Hypothalamus (tissue), 51 donors: ENCODE results near the gene CHDH.

Source experiments
- DNase-seq, 51 donors: peaks; one replicate each; lab custom pipeline; 2025; lab: John Stamatoyannopoulos, UW

CHDH gene

DNA sequence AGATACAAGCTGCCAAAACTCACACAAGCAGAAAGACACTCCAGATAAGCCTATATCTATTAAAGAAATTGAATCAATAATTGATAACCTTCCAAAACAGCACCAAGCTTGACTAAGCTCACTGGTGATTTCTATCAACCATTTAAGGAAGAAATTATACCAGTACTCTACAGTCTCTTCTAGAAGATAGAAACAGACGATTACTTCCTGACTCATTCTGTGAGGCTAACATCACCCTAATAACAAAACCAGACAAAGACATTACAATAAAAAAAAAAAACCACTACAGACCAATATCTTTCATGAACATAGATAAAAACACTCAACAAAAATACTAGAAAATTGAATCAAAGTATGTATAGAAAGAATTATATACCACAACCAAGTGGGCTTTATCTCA is 20.2 kb downstream of the CHDH start:
- no peak for DNase-seq

DNA sequence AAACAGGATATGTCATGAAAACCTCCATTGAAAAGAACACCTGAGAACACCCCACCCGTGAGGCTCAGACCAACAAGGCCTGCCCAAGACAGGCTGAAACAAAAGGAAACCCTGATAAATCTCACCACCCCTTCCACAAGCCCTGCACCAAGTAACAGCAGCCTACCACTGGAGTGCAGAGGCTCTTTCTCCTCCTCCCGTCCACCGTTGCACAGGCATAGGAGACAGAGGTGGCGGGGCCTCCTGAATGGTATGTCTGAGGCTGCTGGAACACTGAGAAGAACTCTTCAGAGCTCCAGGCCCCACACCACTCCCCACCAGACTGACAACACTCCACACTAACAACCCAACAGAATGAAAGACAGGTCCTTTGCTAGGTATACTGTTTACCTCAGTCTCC is 21.4 kb downstream of the CHDH start:
- no peak for DNase-seq

DNA sequence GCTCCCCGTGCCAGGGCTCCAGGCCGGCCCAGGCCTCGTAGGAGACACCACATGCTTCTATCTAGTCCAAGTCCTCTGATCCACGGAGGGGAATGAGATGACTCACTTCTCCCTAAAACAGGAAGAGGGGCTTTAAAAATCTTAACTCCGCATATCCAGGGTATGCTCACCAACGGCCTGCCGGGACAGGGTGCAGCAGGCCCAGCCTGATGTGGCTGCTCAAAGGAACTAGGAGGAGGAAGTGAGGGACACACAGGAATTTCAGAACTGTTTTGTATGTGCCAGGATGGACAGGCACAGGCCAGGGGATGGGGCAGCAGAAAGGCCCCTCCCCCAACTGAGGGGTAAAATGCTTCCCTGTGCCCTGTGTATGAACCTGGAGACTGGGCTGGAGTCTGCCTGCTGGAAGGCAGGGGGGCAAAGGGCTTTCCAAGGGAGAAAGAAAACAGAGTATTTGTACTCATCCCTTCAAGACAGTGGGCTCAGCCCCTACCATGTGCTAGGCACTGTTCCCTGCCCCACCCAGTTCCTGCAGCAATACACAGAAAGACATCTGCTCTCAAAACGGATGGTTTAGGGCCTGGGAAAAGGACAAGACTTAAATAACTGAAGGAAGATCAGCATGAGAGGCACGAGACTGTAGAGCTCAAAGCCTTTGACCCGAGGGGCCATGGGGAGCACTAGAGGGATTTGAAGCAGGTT is 22.1 kb downstream of the CHDH start:
- DNase-seq = no peak

DNA sequence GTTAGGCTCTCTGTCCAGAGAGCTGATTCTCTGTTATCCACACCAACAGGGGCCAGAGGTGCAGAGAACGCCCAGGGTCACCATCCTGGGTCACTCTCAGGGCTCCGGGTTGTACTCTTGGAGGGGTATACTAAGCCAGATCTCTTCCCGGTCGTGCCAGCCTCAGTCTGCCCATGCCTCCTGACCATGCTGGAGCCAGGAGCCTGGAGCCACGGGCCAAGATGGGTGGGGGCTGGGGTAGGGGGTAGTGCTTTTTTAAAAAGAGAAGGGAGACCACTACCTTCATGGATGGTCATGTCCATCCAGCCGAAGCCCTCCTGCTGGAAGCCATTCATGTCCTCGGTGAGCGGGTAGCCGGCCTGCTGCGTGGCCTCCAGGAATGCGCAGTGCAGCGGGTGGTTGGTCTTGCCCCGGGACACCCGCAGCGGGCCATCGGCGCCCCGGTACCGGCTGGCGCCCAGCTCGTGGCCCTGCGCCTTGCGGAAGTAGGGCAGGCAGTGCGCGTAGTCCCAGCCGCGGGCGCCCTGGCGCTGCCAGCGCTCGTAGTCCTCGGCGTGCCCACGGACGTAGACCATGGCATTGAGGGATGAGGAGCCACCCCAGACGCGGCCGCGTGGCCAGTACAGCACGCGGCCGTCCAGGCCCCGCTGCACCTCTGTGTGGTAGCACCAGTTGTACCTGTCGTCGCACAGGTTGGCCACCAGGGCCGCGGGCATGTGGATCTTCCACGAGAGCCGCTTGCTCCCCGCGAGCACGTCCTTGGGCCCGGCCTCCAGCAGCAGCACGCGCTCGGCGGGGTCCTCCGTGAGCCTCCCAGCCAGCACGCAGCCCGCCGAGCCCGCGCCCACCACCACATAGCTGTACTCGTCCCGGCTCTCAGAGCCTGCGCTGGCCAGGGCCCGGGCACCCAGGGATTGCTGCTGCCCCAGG is 22.9 kb downstream of the CHDH start:
- no peak for DNase-seq

DNA sequence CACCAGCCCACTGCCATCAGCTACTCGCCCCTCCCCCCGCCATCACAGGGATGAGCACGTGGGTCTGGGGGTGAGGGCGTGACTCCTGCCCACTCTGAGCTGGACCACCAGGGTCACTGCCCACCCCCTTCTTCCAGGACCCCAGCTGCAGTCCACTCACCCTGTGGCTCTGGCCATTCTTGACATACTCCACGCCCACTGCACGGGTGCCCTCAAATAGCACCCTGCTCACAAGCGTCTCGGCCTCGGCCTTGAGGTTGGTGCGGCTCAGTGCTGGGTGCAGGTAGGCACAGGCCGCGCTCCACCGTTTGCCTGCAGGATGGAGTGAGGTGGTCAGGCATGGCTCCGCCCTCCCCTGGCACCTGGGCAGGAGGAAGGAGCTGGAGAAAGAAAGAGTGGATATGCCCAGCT is 23.9 kb downstream of the CHDH start:
- no peak for DNase-seq

DNA sequence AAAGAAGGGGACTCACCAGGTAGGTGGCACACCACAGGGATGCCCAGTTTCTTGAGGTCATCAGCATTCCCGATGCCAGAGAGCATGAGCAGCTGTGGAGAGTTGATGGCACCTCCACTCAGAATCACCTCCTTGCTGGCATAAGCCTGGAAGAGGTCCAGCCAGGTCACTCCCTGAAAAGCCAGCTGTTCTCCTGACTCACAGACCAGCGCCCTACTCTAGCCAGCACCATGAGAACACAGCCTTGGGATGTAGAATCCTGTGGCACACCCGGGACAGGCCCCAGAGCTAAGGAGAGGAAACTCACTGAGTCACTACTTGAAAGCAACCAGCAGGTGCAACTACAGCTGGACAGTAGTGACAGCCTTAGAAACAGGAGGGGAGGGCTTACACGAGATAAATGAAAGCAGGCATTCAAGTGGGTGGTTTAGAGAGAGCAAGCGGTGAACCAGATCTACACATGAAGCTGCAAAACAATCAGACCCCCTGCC is 24.5 kb downstream of the CHDH start:
- DNase-seq = peak in 1 of 51 donors; percentile 43

DNA sequence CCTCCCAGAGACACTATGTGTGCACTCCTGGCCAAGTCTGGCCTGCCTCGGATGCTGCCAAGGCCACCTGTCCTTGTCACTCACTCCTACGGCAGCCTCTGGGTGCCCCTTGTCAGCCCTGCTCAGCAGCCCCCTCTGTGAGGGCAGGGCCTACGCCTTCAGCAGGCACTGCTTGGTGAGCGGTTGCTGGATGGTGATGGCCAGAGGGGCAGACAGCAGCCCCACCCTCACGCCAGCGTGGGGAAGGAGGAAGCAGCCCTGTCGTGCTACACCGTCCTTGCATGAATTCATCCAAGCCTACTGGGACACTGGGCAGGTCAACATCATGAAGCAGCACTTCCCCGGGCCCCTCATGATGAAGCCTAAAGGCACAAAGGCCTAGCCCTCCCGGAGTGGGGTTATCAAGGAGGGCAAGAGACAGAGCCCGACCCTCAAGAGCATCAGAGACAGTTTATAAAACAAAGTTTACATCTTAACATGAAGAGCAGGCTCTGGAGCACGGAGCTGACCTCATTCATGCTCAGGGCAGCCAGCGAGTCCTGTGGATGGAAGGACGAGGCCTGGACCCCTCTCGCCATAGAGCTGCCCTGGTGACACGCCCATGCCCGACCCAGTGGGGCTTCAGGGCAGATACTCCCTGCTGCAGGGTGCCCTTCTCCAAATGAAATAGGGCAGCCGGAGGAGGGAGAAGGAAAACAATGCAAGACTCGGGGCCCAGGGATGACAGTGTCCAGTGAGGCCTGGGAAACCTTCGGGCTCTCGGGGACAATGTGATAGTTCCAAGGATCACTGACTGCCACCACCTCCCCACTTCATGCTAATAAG is 25.3 kb downstream of the CHDH start:
- peak in 1 of 51 donors; percentile 43 for DNase-seq

DNA sequence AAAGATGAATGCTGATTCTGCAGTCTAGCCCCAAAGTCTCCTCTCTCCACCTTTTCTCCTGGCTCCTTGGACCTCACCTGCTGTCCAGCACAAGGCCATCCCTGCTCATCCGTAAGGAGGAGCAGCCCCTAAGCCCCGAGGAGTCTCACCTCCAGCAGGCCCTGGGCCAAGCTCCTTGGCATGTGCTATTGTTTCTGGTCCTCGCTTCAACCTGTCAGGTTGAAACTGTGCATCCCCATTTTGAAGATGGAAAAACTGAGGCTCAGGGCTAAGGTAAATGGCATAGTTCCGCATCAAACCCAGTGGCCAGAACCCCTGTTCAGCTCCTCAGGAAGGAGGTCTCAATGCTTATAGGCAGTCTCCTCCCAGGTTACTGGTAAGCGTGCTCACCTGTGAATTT is 26.1 kb downstream of the CHDH start:
- no peak for DNase-seq

DNA sequence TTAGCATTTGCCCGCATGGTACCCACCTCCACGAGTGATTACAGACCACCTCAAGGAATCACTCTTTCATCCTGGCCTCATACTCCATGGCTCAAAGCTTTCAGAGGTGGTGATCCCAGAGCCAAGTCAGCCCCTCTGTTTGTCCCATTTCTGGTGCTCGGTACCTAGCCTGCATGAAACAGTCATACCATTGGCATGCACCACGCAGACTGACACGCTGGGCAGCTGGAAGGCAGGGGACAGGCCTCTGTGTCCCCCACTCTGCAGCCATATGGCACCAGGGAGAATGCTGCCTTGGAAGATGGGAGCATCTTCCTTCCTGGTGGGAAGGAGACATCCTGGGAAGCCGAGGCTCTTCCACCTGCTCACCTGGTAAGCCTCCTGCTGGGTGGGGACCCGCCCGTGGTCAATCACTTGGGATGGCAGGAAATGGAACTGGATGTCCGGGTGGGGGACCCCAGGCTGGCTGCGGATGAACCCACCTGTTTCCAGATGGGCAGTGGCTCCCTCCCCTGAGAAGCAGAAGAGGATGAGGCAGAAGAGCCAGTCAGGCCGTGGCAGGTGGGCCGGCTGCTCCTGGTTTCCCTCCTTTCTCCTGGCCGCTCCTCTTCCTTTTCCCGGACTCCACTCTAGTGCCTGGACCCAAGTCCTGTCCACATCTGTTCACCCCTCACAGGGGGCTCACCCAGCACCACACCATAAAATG is 26.9 kb downstream of the CHDH start:
- no peak for DNase-seq

DNA sequence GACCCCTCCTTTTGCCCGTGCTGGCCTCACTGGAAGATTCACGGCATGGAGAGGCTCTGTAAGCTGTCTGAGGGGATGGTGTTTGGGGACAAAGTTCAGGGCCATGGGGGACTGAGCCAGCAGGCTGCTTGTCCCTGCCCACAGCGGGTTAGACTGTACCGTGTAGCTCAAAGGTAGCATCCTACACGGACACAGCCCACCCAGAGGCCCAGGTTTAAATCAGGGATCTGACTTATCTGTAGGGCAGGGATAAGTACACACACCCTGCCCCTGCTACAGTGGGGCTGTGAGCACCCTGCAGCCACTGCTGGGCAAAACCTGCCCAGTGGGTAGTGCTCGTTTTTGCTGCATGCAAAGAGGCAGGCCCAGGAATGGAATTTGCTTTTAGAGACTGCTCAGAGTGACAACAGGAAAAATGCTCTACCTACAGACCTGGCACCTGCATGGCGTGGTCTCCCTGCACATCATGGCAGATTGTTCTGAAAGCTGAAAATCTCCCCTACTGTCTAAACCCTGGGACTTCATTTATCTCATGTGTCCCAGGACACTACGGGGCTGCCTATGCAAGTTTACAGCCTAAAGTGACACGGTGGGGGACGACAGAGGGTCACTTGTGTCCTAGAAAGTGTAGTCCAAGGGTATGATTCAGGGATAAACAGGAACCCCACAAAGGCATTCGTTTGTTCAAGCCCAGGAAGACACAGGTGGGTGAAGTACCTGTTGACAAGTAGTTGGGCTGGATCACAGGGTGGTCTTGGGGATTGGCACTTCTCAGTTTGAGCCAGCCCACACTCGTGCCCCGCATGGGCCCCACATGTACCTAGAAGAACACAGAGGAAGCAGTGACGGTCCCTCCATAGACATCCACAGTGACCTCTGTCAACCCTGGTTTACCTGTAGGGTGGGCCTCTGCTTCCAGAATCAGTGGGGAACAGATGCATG is 27.7 kb downstream of the CHDH start:
- DNase-seq = no peak

DNA sequence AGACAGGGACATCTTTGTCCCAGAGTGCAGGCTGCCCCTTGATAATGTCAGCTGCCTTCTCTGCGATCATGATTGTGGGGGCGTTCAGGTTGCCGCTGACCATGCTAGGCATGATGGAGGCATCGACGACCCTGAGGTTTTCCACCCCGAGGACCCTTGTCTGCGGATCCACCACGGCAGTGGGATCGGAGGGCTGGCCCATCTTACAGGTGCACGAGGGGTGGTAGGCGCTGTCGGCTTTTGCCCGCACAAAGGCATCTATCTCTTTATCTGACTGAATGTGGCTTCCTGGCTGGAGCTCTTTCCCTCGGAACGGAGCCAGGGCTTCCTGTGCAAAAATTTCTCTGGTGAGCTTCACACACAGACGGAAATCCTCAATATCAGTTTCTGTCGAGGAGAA is 28.4 kb downstream of the CHDH start:
- no peak for DNase-seq

DNA sequence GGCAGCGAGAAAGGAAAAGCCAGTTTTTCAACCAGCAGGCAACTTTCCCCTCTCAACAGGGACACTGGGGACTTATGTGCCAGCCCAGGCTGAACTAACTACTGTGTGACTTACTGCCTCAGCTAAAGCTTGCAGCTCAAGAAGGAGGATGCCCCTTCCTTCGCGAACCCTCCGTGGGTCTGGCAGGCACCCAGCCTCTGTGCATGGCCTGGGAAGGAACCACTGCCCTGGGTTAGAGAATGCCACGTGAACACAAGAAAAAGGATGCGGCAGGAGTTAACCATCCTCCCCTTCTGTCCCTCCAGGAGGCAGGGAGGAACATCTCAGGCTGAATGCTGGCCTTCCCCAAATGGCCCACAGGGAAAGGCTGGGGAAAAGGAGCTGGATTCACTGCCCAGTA is 29.0 kb downstream of the CHDH start:
- peak in 1 of 51 donors; percentile 31 for DNase-seq

DNA sequence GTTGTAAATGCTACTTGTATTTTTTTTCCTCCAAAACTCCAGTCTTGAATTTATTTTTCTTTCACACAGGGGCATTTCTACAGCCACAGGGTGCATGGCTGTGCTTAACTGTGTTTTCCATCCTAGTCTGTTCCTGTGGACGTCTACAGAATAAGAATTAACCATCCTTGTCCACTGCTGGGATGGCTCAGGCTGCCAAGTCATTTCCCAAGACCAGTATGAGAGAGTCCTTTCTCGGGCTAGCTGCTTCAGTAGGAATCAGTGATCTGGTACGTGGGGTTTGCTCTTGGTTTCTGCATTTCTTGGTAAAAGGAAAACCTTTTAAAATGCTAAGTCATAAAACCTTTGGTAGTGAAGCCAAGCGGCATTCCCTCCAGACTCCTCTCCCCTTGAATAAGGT is 29.8 kb downstream of the CHDH start:
- DNase-seq = peak in 17 of 51 donors; percentile 15 to 73 (median 40)

DNA sequence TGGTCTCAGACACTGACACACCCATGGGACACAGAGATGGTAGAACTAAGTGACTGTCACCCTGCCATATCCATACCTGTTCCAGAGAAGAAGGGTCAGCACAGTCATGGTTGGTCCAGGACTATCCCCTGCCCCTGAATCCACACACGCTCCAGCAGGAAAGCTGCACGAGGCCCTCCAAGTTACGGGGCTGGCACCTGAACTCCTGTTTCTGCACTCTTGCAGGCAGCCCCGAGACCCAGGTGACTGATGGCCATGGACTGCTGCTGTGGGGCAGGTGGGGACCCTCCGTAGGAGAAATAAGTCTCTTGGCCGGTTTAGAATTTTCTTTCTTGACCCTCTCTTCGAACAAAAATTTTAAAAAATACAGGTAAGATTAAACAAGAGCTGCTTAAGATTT is 30.6 kb downstream of the CHDH start:
- no peak for DNase-seq

DNA sequence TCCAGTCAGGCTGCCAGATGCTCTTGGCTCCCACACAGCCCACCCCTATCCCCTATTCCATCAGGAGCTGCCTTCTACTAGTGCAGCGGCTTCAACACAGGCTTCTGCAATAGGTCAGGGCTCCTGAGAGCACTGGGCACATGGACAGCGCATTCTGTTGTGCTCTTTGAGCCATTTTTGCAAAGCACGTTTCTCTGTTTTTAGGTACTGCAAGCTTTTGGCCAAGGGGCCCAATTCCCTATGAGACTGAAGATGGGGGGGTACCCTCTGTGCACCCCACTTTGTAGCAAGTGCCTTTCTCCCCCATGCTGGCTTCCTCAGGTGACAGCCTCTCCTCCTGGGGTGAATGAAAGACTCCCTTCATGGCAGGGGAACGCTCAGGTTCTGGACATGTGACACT is 31.2 kb downstream of the CHDH start:
- DNase-seq = no peak

DNA sequence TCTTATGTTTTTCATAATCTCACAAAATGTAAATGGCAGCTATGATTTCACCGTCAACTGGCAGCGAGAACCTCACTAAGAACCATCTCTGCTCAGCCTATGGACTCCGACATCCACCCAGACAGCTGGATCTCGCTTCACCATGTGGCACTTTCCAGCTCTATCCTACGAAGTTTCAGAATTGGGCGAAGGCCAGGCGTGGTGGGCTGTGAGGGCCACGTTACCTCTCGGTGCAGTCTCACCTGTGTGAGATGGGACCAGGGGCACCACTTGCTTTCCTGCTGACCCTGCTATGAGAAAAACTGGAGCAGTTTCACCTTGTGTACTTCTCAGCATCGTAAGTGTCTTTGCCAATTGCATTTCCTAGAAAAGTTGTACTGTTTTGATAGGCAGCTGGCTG is 32.3 kb downstream of the CHDH start:
- DNase-seq = no peak

DNA sequence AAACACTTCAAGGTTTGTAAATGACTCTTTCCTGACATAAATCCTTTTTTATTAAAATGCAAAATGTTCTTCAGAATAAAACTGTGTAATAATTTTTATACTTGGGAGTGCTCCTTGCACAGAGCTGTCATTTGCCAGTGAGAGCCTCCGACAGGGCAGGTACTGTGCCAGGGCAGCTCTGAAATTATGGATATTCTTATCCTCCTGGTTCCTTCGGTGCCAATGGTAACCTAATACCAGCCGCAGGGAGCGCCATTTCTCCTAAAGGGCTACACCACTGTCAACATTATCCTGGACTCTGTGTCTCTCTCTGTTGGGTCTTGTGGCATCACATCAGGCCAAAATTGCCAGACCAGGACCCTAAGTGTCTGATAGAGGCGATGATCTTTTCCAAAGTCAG is 33.0 kb downstream of the CHDH start:
- DNase-seq = peak in 1 of 51 donors; percentile 18

DNA sequence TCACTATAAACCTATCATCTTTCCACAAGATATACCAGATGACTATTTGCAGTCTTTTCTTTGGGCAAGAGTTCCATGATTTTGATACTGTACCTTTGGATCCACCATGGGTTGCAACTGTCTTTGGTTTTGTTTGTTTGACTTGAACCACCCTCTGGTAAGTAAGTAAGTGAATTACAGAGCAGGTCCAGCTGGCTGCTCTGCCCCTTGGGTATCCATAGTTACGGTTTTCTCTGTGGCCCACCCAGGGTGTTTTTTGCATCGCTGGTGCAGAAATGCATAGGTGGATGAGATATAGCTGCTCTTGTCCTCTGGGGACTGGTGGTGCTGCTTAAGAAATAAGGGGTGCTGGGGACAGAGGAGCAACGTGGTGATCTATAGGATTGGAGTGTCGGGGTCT is 33.8 kb downstream of the CHDH start:
- DNase-seq = no peak
